Osteoblast (primary cell): ENCODE measurements around the gene GPR132. TPM values are rescaled to one million over a fixed set of nuclear protein-coding genes. Genes with fewer than 3 reads are reported as not detected.

Experiments used
- DNase-seq: peaks from one replicate; pipeline ENCODE4 v3.0.0; 2011; ENCODE audit warnings: low spot score, mixed read lengths; ENCODE audit not compliant: insufficient read length; ENCODE audit errors: missing footprints
- H2AFZ ChIP-seq: 2 replicates; pipeline ENCODE4 v1.6.0; 2011; ENCODE audit warnings: mild to moderate bottlenecking, low read length
- H3K27ac ChIP-seq: 2 replicates; pipeline ENCODE4 v1.5.1; 2011; ENCODE audit warnings: mild to moderate bottlenecking, low read depth, low read length, moderate library complexity
- H3K27me3 ChIP-seq: 2 replicates; pipeline ENCODE4 v1.6.0; 2012; ENCODE audit warnings: mild to moderate bottlenecking, control low read depth, inconsistent platforms, low read length, moderate library complexity; ENCODE audit not compliant: insufficient read depth
- H3K36me3 ChIP-seq: 2 replicates; pipeline ENCODE4 v1.5.1; 2011; ENCODE audit warnings: mild to moderate bottlenecking, low read length, control low read depth, moderate library complexity; ENCODE audit not compliant: insufficient read depth
- H3K4me1 ChIP-seq: 2 replicates; pipeline ENCODE4 v1.5.1; 2011; ENCODE audit warnings: mild to moderate bottlenecking, low read length, control low read depth, moderate library complexity; ENCODE audit not compliant: insufficient read depth
- H3K4me2 ChIP-seq: 2 replicates; pipeline ENCODE4 v1.6.0; 2011; ENCODE audit warnings: mild to moderate bottlenecking, low read length; ENCODE audit not compliant: insufficient read depth
- H3K4me3 ChIP-seq: fragments of 200-600 bp; sonication (generic); 3 replicates; pipeline ENCODE4 v1.5.1; 2012; ENCODE audit warnings: mild to moderate bottlenecking, low read length, inconsistent platforms; ENCODE audit not compliant: insufficient read depth
- H3K79me2 ChIP-seq: 2 replicates; pipeline ENCODE4 v1.6.0; 2012; ENCODE audit warnings: mild to moderate bottlenecking, low read length, control low read depth, inconsistent platforms; ENCODE audit not compliant: insufficient read depth
- H3K9me3 ChIP-seq: 2 replicates; pipeline ENCODE4 v1.5.1; 2011; ENCODE audit warnings: low read depth, low read length, control low read depth
- H4K20me1 ChIP-seq: 2 replicates; pipeline ENCODE4 v1.6.0; 2012; ENCODE audit warnings: mild to moderate bottlenecking, low read length, control low read depth; ENCODE audit not compliant: insufficient read depth
- total RNA-seq: library from RNA; depleted of rRNA; stranded (reverse); fragments of >200 nt; gene quantifications from 2 replicates; pipeline ENCODE4 v1.2.3, GENCODE V29; 2012
- TF ChIP-seq, protein P1 (sequence below): IDR thresholded peaks from 2 replicates; pipeline ENCODE4 v1.5.1; 2011; ENCODE audit warnings: mild to moderate bottlenecking, low read depth, low read length, moderate library complexity; ENCODE audit errors: extremely low read depth

Gene GPR132
- total RNA-seq, 1 donor: under 0.01 TPM

DNA sequence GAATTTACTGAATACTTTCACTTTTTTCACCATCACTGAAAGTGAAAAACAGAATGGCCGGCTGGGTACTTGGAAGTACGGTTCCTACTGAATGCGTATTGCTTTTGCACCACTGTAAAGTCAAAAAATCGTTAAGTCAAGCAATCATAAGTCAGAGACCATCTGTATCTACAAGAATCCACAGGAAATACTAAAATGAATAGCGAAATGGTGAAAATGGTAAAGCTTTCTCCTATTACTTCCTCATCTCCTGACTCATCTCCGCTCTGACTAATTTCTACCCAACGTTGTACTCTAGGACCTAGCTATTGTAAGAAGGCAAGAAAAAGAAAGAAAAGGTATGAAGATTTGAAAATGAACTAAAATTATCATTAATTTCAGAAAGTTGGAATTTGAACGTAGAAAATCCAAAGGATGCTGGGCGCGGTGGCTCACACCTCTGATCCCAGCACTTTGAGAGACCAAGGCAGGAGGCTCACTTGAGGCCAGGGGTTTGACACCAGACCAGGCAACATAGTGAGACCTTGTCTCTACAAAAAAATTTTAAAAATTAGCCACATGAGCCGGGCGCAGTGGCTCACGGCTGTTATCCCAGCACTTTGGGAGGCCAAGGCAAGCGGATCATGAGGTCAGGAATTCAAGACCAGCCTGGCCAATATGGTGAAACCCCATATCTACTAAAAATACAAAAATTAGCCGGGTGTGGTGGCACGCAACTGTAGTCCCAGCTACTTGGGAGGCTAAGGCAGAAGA is 39.0 kb downstream of the GPR132 start:
- no peak overlapping the region for H2AFZ ChIP-seq
- H3K36me3 ChIP-seq: no peaks in the 10 kb centered on the region
- TF ChIP-seq, protein P1, sequence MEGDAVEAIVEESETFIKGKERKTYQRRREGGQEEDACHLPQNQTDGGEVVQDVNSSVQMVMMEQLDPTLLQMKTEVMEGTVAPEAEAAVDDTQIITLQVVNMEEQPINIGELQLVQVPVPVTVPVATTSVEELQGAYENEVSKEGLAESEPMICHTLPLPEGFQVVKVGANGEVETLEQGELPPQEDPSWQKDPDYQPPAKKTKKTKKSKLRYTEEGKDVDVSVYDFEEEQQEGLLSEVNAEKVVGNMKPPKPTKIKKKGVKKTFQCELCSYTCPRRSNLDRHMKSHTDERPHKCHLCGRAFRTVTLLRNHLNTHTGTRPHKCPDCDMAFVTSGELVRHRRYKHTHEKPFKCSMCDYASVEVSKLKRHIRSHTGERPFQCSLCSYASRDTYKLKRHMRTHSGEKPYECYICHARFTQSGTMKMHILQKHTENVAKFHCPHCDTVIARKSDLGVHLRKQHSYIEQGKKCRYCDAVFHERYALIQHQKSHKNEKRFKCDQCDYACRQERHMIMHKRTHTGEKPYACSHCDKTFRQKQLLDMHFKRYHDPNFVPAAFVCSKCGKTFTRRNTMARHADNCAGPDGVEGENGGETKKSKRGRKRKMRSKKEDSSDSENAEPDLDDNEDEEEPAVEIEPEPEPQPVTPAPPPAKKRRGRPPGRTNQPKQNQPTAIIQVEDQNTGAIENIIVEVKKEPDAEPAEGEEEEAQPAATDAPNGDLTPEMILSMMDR: no peak
- H3K4me2 ChIP-seq: peak overlapping the region; percentile 66
- H3K27me3 ChIP-seq: no peaks in the 10 kb centered on the region
- peak overlapping the region; percentile 88 for H3K27ac ChIP-seq
- H3K9me3 ChIP-seq: no peaks in the 10 kb centered on the region
- peak overlapping the region; percentile 18 for H3K4me3 ChIP-seq
- H4K20me1 ChIP-seq: no peaks in the 10 kb centered on the region
- peaks cover 11% of the 10 kb centered on the region for H3K79me2 ChIP-seq
- DNase-seq: no peak
- H3K4me1 ChIP-seq: peaks cover 67% of the 10 kb centered on the region

DNA sequence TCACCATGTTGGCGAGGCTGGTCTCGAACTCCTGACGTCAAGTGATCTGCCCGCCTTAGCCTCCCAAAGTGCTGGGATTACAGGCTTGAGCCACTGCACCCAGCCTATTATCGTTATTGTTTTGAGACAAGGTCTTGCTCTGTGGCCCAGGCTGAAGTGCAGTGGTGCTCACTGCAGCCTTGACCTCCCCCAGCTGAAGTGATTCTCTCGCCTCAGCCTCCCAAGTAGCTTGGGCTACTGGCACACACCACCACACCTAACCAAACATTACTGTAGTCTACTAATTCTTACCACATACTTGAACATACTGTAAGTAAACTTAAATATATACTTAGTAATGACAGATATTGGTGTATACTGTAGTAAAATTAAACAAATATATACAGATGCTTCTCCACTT is 39.8 kb downstream of the GPR132 start:
- no peak for DNase-seq
- Histone ChIP-seq H3K4me1 (peaks cover 67% of the 10 kb centered on the region), H4K20me1 (no peaks in the 10 kb centered on the region), H3K9me3 (no peaks in the 10 kb centered on the region), H3K27ac (peak overlapping the region; percentile 88), H3K4me3 (no peak overlapping the region), H2AFZ (no peak overlapping the region), H3K27me3 (no peaks in the 10 kb centered on the region), H3K4me2 (peak overlapping the region; percentile 66), H3K36me3 (no peaks in the 10 kb centered on the region), H3K79me2 (peaks cover 15% of the 10 kb centered on the region)
- TF ChIP-seq, protein P1: no peak

DNA sequence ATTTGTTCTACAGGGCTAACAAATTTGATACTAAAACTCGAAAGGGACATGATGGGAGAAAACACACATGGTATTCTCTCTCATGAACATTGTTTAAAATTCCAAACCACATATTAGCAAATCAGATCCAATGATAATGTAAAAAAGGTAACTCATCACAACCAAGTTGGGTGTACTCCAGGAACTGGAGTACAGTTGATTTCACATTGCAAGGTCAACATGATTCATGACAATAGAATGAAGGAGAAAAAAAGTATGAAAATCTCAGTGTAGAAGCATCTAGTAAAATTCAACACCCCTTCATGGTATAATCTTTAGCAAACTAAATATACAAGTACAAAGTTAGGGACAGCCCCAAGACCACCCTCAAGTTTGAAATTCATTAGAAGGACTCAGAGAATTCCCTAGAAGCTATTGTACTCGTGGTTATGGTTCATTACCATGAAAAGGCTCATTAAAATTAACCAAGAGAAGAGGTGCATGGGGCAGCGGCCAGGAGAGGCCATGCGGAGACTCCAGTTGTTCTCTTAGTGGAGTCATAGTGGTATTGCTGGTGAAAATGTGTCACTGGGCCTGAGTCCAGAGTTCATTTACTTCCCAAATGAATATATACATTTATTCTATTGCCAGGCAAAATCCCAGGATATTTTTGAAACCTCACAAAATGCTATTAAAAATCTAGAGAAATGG is 41.3 kb downstream of the GPR132 start:
- TF ChIP-seq, protein P1: no peak
- Histone ChIP-seq H2AFZ (no peak overlapping the region), H3K36me3 (no peaks in the 10 kb centered on the region), H3K27ac (peak overlapping the region; percentile 88), H3K27me3 (no peaks in the 10 kb centered on the region), H3K4me1 (peaks cover 78% of the 10 kb centered on the region), H3K9me3 (no peaks in the 10 kb centered on the region), H3K4me2 (peak overlapping the region; percentile 25), H3K79me2 (peaks cover 30% of the 10 kb centered on the region), H4K20me1 (peaks cover 3% of the 10 kb centered on the region), H3K4me3 (no peak overlapping the region)
- peak; percentile 74 for DNase-seq

DNA sequence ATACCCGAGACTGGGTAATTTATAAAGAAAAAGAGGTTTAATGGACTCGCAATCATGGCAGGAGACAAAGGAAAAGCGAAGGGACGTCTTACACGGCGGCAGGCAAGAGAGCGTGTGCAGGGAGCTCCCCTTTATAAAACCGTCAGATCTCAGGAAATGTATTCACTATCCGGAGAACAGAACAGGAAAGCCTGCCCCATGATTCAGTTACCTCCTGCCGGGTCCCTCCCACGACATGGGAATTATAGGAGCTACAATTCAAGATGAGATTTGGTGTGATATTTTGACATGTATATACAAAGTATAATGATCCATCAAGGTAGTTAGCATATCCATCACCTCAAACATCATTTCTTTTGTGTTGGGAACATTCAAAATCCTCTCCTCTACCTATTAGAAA is 42.1 kb downstream of the GPR132 start:
- Histone ChIP-seq H3K36me3 (no peaks in the 10 kb centered on the region), H3K4me1 (peaks cover 76% of the 10 kb centered on the region), H3K4me3 (no peak overlapping the region), H3K27ac (peak overlapping the region; percentile 88), H2AFZ (no peak overlapping the region), H3K27me3 (no peaks in the 10 kb centered on the region), H3K4me2 (peak overlapping the region; percentile 25), H4K20me1 (peaks cover 4% of the 10 kb centered on the region), H3K9me3 (no peaks in the 10 kb centered on the region), H3K79me2 (peaks cover 38% of the 10 kb centered on the region)
- TF ChIP-seq, protein P1: no peak
- DNase-seq: no peak
